Neural crest cell (in vitro differentiated cells): Measurements from ENCODE around the gene PLD6. TPM values are rescaled to one million over a fixed set of nuclear protein-coding genes. Genes with fewer than 3 reads are reported as not detected.

Experiments used
- DNase-seq: peaks from one replicate; pipeline ENCODE4 v3.0.0; 2021; ENCODE audit warnings: low read depth, mixed read lengths, low spot score
- H3K27ac Mint-ChIP-seq: one replicate; pipeline ENCODE4 v1.8.0; 2021; ENCODE audit warnings: mild to moderate bottlenecking, mixed read lengths; ENCODE audit not compliant: unreplicated experiment
- H3K27me3 Mint-ChIP-seq: 2 replicates; pipeline ENCODE4 v1.8.0; 2021; ENCODE audit warnings: low read depth, mild to moderate bottlenecking, mixed read lengths
- H3K36me3 Mint-ChIP-seq: 2 replicates; pipeline ENCODE4 v1.8.0; 2021; ENCODE audit warnings: low read depth, mild to moderate bottlenecking, mixed read lengths
- H3K4me1 Mint-ChIP-seq: 2 replicates; pipeline ENCODE4 v1.8.0; 2021; ENCODE audit warnings: mixed read lengths
- H3K4me3 Mint-ChIP-seq: one replicate; pipeline ENCODE4 v1.8.0; 2021; ENCODE audit warnings: mild to moderate bottlenecking, mixed read lengths
- H3K9me3 Mint-ChIP-seq: 2 replicates; pipeline ENCODE4 v1.8.0; 2021; ENCODE audit warnings: mixed read lengths
- CTCF ChIP-seq: fragments of 200-600 bp; sonication (generic); conservative IDR thresholded peaks from 2 replicates; pipeline ENCODE4 v1.5.0; 2021; ENCODE audit warnings: antibody characterized with exemption, mild to moderate bottlenecking
- total RNA-seq: library from RNA; stranded (reverse); gene quantifications from 2 replicates; pipeline ENCODE4 v1.2.1, GENCODE V29; 2021

The PLD6 gene
- total RNA-seq, 1 donor from 2014 or later = 0.23 TPM

DNA sequence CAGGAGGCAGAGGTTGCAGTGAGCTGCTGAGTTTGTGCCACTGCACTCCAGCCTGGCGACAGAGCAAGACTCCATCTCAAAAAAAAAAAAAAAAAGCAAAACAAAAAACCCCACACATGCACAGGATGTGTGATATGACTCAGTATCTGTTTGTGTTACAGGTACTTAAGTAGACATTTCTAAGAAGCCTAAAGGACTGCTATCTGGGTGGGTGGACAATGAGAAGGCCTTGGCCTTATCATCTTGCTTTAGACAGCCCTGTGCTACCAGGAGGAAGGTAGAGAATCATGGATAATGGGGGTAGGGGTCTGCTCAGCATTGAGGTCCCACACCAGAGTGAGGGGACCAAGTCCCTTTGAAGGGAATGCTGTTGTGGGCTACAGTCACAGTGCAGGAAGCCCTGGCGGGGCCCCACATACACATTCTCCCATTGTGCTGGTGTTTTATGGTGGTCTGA, 26.7 kb downstream of the PLD6 start:
- Mint-ChIP-seq H3K36me3 (peaks cover 18% of the 10 kb centered on the region), H3K4me1 (no peaks in the 10 kb centered on the region), H3K27me3 (no peaks in the 10 kb centered on the region), H3K27ac (no peak overlapping the region), H3K4me3 (no peak overlapping the region), H3K9me3 (no peaks in the 10 kb centered on the region)
- TF ChIP-seq CTCF = no peak
- DNase-seq = no peak

- H3K4me1 Mint-ChIP-seq = peaks cover 3% of the 10 kb centered on the region
- peaks cover 18% of the 10 kb centered on the region for H3K36me3 Mint-ChIP-seq
- H3K27ac Mint-ChIP-seq = no peak overlapping the region
- no peak for DNase-seq
- H3K27me3 Mint-ChIP-seq = no peaks in the 10 kb centered on the region
- no peak for TF ChIP-seq CTCF
- no peaks in the 10 kb centered on the region for H3K9me3 Mint-ChIP-seq
- no peak overlapping the region for H3K4me3 Mint-ChIP-seq
These were observed 29.0 kb downstream of the PLD6 start for GRCh38 chr17:17177176-17177575.

DNA sequence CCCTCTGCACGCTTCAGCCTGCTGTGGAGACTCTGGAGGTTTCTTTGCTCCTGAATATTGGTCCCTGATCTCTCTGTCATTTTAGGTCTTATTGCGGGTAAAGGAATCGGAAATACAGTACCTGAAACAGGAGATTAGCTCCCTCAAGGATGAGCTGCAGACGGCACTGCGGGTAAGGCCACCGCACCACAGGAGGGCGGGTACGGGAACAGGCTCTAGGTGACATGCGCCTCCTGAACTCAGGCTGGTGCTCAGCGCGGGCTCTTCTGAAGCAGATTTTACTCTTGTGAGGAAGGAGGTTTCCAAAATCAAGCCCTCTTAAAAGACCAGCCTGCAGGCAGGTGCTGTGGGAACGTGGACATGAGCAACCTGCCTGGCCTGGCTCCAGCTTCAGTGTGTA, 29.8 kb downstream of the PLD6 start:
- H3K4me3 Mint-ChIP-seq = no peak overlapping the region
- H3K4me1 Mint-ChIP-seq = peaks cover 12% of the 10 kb centered on the region
- peak overlapping the region; percentile 27 for H3K27ac Mint-ChIP-seq
- no peak for TF ChIP-seq CTCF
- H3K9me3 Mint-ChIP-seq = no peaks in the 10 kb centered on the region
- H3K36me3 Mint-ChIP-seq = peaks cover 15% of the 10 kb centered on the region
- no peaks in the 10 kb centered on the region for H3K27me3 Mint-ChIP-seq
- DNase-seq = no peak

GRCh38 chr17:17175917-17176316, 30.2 kb downstream of the PLD6 start:
- Mint-ChIP-seq H3K4me1 (peaks cover 12% of the 10 kb centered on the region), H3K27me3 (no peaks in the 10 kb centered on the region), H3K36me3 (peaks cover 14% of the 10 kb centered on the region), H3K4me3 (no peak overlapping the region), H3K9me3 (no peaks in the 10 kb centered on the region), H3K27ac (no peak overlapping the region)
- no peak for DNase-seq
- no peak for TF ChIP-seq CTCF

DNA sequence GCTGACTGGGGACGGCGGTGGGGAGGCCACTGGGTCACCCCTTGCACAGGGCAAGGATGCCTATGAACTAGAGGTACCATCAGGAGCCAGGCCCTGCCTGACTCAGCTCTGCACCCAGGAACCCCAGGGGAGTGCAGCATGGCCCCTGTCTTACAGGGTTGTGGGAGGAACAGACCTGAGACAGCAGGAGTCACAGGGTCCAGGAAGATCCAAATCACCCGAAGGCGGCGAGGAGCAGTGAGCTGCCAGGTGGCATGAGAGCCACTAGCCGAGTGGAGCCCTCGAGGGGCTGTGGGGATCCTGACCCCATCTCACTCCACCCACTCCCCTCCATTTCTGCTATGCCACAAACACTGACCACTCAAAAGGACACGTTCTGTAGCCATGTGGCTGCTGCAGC, 30.8 kb downstream of the PLD6 start:
- DNase-seq = no peak
- no peaks in the 10 kb centered on the region for H3K27me3 Mint-ChIP-seq
- no peaks in the 10 kb centered on the region for H3K9me3 Mint-ChIP-seq
- H3K4me1 Mint-ChIP-seq = peaks cover 12% of the 10 kb centered on the region
- no peak overlapping the region for H3K4me3 Mint-ChIP-seq
- TF ChIP-seq CTCF = no peak
- H3K27ac Mint-ChIP-seq = peak overlapping the region; percentile 43
- H3K36me3 Mint-ChIP-seq = peaks cover 11% of the 10 kb centered on the region

GRCh38 chr17:17173921-17174320, 32.2 kb downstream of the PLD6 start:
- no peaks in the 10 kb centered on the region for H3K9me3 Mint-ChIP-seq
- H3K4me1 Mint-ChIP-seq = peaks cover 12% of the 10 kb centered on the region
- TF ChIP-seq CTCF = no peak
- no peak for DNase-seq
- H3K27me3 Mint-ChIP-seq = no peaks in the 10 kb centered on the region
- peaks cover 11% of the 10 kb centered on the region for H3K36me3 Mint-ChIP-seq
- peak overlapping the region; percentile 67 for H3K27ac Mint-ChIP-seq
- no peak overlapping the region for H3K4me3 Mint-ChIP-seq
